Stimulated activated CD4-positive, alpha-beta T cell treated with anti-CD3 and anti-CD28 coated beads, TNF-alpha, amount 100 ng/mL, for 1 hour (primary cell): ENCODE results near the gene ACBD4.

Experiments
- DNase-seq, 3 donors: peaks; one replicate each; pipeline ENCODE4 v3.0.0-alpha.2; 2020; ENCODE audit warnings: low read depth in 3 of 3, low spot score in 1 of 3

Gene ACBD4

DNA sequence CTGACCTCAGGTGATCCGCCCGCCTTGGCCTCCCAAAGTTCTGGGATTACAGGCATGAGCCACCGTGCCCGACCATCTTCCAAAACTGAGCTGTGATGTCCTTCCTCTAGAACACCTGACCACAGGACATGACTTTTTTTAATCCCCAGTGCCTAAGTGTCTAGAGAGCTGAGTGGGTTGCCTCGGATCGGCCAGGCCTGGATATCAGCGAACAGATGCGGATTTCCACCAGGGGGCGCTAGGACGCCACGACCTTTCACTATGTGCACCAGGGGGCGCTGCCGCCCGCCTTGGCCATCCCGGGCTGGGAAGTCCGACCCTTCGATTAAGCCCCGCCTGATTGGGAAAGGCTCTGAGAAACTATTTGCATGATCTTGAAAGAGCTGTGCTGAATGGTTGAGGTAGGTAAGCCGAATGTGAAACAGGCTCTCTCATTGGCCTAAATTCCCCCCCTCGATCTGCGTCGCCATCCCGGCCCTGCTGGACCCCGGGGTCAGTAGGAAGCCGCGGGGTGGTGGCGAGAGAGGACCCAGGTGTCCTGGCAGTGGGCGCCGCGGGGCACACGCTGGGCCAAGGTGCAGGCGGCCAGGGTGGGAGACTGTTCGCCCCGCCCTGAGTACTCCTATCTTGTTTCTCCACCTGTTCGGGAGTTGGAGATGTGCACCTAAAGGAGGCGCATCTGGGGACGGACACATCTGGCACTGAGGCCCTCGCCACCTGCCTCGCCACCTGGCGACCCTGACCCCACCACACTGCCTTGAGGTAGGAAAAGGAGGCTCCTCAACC, at the start of gene ACBD4:
Gene ACBD4 (plus strand): TSS at position 496 of the 786 bp plus-strand sequence. CDS start 458 bp downstream, outside the sequence.
- DNase-seq: peak; percentile 92 to 99 (median 96)

GRCh38 chr17:45086391-45086790, 49.1 kb upstream of the ACBD4 start:
- no peak for DNase-seq

- no peak for DNase-seq
Measured at GRCh38 chr17:45086865-45087503, 48.5 kb upstream of the ACBD4 start.

DNA sequence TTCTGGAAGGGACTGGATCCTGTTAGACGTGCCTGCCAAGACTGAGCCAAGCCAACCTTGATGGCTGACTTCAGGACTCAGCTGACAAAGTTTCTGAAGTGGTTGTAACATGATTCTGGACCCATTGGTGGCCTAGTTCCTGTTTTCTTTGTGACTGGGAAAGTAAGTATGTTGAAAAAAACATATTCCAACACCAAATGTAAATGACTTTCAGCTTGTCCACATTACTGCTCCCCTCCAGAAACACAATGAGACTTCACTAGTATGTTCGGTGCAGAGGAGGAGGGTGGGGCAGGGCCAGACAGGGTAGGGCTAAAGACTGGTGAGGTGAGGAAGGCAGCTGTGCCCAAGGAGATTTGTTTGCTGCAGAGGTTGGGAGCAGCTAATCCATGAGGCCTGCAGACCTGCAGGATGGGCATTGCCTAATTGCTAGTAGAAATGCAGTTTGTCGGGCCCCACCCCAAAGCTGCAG, 47.9 kb upstream of the ACBD4 start:
- DNase-seq: no peak

GRCh38 chr17:45087978-45088377, 47.5 kb upstream of the ACBD4 start:
- no peak for DNase-seq

DNA sequence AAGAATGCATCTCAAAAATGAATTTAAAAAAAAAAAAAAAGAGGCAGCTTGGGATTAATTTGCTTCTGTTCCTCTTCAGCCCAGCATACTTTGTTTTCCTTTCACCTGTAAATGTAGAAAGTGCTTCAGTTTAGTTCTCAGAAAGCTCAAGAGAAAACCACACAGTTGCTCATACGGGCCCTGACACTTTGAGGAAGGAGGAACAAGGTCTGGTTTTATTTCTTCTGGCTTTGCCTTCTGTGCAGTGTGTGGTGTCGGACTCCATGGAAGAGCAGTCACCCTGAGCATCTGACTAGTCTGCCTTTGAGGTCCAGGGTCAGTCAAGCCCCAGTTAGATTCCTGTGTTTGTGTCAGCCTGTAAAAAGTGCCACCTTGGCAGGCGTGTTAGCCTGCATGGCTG, 46.7 kb upstream of the ACBD4 start:
- no peak for DNase-seq

DNA sequence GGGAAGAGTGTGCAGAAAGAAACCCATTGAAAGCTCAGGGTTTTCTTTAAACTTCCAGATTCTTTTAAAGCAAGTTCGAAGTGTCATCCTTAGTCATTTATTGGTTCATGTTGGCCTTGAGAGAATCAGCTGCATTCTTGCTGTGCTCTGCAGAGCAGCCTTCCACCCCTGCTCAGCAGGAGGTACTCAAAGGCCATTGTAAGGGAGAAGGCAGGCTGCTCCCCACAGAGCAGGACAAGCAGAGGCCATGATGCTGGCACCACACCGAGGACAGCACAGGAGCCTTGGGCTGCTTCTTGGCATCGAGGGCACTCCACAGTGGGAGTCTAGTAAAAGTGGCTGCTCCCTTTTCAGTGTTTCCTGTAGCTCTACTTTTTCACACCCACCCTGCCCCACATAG, 44.8 kb upstream of the ACBD4 start:
- no peak for DNase-seq

- no peak for DNase-seq
Measured at GRCh38 chr17:45091778-45092425, 43.6 kb upstream of the ACBD4 start.

DNA sequence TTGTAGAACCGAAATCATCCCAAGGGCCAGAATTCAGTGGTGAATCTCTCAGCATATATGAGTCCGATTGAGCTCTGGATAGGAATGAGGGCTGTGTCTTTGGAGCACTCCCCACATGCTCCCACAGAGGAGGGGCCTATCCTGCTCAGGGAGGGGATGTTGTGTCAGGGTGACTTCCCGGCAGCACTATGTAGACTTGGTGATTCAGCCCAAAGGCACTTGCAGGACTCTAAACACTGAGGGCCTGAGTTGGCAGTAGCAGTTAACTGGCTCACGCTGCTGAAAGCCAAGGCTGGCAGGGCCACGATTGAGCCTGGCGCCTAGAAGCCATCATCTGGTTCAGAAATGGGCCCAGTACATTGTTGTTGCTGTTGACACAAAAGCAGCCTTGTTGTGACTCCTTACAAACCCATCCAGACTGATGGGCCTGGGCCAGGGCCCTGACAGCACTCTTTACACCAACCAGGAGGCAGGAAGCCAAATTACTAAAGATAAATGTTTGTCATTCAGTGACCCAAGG, 42.5 kb upstream of the ACBD4 start:
- DNase-seq: no peak

DNA sequence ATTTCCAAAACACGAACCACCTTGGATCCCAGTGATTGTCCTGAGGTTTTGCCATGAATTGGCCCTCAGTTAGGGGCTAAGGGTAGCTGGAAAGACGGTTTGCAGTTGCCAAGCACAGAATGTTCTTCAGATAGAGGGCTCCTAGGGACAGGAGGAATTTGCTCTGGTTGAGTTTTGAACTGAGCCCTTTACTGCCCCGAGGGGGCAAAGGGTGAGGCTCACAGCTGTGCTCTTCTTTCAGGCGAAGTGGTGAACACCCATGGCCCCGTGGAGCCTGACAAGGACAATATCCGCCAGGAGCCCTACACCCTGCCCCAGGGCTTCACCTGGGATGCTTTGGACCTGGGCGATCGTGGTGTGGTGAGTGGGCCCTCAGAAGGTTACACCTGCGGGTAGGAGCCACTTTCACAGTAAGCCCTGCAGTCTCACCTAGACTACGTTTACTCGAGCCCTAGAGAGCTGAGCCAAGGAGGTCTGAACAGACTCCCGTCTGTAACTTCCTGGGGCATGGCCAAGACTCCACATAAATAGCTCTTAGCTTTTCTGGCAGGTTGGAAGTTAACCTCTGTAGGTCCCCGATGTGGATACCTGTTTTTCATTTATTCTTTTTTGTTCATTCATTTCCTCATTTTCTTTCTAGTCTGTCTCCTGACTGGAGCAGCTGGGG, 41.9 kb upstream of the ACBD4 start:
- no peak for DNase-seq

DNA sequence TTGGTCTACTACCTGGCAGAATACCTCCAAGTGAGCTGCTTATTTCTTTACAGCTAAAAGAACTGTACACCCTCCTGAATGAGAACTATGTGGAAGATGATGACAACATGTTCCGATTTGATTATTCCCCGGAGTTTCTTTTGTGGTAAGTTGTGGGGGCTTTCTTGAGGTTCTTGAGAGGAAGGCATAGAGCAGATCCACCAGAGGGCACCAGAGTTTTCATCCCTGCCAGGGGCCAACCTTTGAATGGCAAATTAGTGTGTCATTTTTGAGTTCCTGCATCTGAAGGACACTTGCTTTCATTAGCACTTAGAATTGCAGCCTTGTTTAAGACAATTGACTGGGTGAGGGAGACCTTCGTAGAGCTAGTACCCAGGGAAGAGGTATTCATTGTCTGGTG, 39.3 kb upstream of the ACBD4 start:
- DNase-seq: no peak

GRCh38 chr17:45096926-45097325, 38.6 kb upstream of the ACBD4 start:
- no peak for DNase-seq

DNA sequence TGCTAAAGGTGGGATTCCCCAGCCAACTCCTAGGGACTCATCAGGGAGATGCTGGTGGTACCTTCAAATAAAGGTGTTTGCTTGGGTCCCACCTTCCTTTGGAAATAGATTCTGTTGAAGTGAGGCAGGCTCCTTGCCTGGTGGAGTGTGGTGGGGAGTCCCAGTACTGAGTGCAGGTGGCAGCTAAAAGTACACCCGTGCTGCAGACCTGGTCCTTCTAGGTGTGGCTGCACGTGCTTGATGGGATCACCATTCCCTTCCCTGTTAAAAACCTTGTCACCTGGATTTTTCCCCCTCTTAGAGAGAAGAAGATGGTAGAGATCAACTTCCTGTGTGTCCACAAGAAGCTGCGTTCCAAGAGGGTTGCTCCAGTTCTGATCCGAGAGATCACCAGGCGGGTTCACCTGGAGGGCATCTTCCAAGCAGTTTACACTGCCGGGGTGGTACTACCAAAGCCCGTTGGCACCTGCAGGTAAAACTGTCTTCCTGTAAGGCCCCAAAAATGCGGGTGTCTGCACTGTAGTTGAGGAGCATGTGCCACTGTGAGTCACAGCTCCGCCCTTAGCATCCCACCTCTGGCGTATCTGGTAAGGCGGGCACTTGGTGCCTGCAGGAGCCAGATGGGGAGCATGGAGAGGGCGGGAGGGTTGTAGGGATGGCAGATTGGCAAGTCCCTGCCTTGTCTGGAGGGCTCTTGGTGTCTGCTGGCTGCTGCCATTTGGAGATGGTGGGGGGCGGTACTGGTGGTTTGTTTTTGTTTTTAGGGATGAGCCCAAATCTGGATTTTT, 37.2 kb upstream of the ACBD4 start:
- DNase-seq: no peak

GRCh38 chr17:45098869-45099616, 36.4 kb upstream of the ACBD4 start:
- DNase-seq: peak; percentile 15 to 60 (median 41)

GRCh38 chr17:45101546-45101882, 34.0 kb upstream of the ACBD4 start:
- DNase-seq: no peak

DNA sequence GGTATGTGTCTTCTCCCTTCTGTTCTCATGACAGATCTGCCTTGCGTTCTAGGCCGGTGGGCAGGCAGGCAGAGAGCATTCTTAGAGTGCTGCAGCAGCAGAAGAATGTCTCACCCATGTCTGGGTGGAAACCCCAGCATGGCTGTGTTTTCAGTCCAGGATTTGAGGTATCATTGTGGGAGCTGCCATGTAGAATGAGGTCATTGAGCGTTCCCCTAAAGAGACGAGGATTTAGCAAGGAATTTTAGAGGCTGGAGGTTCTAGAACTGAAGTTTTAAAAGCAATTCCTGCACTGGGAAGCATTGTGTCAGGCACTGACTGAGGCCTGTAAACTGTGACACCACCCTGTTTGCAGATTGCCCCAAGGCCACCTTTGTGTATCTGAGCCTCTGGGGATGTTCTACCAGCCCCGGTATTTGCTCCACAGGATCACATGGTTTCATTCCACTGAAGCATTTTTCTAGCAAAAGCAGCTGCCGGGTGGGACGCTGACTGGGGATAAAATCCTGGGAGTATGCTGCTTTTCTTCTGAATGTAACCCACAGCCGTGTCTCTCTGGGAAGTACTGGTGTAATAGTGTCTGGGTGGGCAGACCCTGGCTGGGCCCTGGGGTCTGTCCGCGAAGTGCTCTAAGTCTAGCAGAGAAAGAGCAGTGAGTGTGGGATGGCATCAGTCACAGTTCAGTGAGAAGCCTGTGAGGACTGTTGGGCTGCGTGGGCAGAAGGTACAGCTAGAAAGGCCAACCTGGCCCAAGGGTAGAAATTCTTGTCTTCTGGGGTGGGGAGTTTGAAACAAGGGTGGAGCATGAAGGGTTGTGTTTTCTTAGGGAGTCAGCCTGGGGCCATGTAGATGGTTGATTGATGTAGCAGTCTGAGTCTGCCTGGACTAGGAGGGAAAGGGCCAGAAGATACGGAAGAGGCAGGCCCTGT, 33.3 kb upstream of the ACBD4 start:
- DNase-seq: no peak

DNA sequence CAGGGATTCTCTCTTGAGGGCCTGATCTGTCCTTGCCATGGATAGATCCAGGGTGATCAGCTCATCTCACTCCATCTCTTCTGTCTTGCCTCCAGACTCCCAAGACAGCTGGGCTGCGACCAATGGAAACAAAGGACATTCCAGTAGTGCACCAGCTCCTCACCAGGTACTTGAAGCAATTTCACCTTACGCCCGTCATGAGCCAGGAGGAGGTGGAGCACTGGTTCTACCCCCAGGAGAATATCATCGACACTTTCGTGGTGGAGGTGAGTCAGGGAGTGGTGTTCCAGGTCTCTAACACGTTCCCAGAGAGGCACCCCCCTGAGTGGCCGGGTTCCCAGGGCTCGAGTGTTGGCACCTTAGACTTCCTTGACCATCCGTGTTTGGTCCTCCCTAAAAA, 32.6 kb upstream of the ACBD4 start:
- no peak for DNase-seq

DNA sequence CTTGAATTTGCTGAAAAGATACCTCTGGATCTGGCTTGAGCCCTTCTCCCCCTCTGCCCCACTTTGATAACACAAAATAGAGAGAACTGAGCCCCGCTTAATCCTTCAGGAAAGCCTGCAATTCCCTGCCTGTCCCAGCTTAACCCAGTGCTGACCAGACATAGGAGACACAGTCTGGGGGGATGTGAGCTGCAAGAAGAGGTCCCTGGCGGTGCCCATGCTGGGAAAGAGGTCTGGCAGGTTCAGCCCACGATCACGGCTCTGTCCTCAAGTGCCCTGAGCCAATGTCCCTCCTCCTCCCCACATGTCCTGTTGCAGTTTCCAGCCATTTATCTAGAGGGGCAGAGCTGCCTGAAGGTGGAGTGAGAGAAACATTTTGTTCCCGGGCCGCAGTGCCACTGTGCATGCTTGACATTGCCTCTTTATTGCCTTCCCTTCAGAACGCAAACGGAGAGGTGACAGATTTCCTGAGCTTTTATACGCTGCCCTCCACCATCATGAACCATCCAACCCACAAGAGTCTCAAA, 32.2 kb upstream of the ACBD4 start:
- no peak for DNase-seq

DNA sequence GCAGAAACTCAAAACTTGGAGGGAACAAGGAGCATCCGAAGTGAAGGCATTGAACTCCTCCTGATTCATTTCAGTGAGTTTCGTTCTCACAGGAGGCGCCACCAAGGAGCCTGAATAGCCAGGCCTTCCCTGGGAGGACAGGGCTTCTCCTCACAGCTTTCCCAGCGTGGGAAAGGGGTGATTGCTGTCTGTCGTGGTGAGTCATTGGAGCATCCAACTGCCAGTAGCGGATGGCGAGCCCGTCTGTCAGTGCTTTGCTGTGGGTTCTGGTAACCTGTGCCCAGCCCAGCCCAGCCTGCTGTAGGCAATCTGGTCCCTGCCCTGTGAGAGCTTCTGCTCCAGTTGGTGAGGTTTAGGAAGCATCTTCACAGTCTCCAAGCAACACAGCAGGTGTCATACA, 31.5 kb upstream of the ACBD4 start:
- DNase-seq: no peak
